Transverse colon (tissue), 4 donors: ENCODE results near the gene STX7. TPM values are rescaled to one million over a fixed set of nuclear protein-coding genes. Genes with fewer than 3 reads are reported as not detected.
"Not testable (repeated sequence)": the region's sequence is repeated elsewhere in the genome, so short reads cannot be mapped to it uniquely, and the experiment has no call there.

Source experiments
- DNase-seq: peaks from one replicate; pipeline ENCODE4 v3.0.0-alpha.2; 2019
- H3K27ac ChIP-seq, 4 donors: fragments of 200-600 bp; sonication (generic); 2 replicates each; pipeline ENCODE4 v1.5.1; 2016 to 2018; ENCODE audit warnings: inconsistent platforms in 4 of 4
- H3K27me3 ChIP-seq: fragments of 200-600 bp; sonication (generic); 2 replicates; pipeline ENCODE4 v1.5.1; 2017; ENCODE audit warnings: inconsistent platforms
- H3K36me3 ChIP-seq, 4 donors: fragments of 200-600 bp; sonication (generic); 2 replicates each; pipeline ENCODE4 v1.5.1; 2017 to 2019; ENCODE audit warnings: inconsistent platforms in 4 of 4
- H3K4me1 ChIP-seq, 4 donors: fragments of 200-600 bp; sonication (generic); 2 replicates each; pipeline ENCODE4 v1.5.1; 2017 to 2020; ENCODE audit warnings: inconsistent platforms in 4 of 4
- H3K4me3 ChIP-seq, 4 donors: fragments of 200-600 bp; sonication (generic); 1 replicate in 1 of 4; 2 replicates in 3 of 4; pipeline versions ENCODE4 v1.5.1 to v1.6.1; 2017 to 2019; ENCODE audit warnings: inconsistent platforms in 4 of 4
- H3K9me3 ChIP-seq, 2 donors: fragments of 200-600 bp; sonication (generic); 2 replicates each; pipeline ENCODE4 v1.5.1; 2017 to 2019; ENCODE audit warnings: inconsistent platforms in 2 of 2
- CTCF ChIP-seq, 5 experiments: fragments of 200-600 bp in 3 of 5; fragments of 450-650 bp in 2 of 5; sonication (generic) in 3 of 5; IDR thresholded peaks; 1 replicate in 2 of 5; 2 replicates in 3 of 5; pipeline ENCODE4 v1.5.1; 2016 to 2017; ENCODE audit warnings: antibody characterized with exemption in 5 of 5, inconsistent platforms in 3 of 5, mild to moderate bottlenecking in 2 of 5, moderate library complexity in 1 of 5
- EP300 ChIP-seq: sonication (generic); formaldehyde crosslinking; IDR thresholded peaks from one replicate; pipeline ENCODE4 v1.6.1; 2017; ENCODE audit warnings: antibody characterized with exemption, low read depth
- POLR2A ChIP-seq: fragments of 450-650 bp; IDR thresholded peaks from one replicate; pipeline ENCODE4 v1.6.1; 2016; ENCODE audit warnings: antibody characterized with exemption, mild to moderate bottlenecking, moderate library complexity
- POLR2AphosphoS5 ChIP-seq, 3 donors: sonication (generic); formaldehyde crosslinking; IDR thresholded peaks; one replicate each; pipeline ENCODE4 v1.6.1; 2016; ENCODE audit warnings: antibody characterized with exemption in 3 of 3
- WGBS, 2 donors: methylation state at CpG; one replicate each; pipeline ENCODE4 v1.1.5; 2018; ENCODE audit warnings: low coverage in 1 of 2; 5-methylcytosine and 5-hydroxymethylcytosine counted together
- in situ Hi-C, 4 donors: fragments of 200-750 bp; cut with MboI; loops; one replicate each; pipeline versions ENCODE4 v1.15.0 to v1.15.1; 2017; ENCODE audit warnings: low sequenced_read_pairs in 3 of 4, low pct_ligation_motif_present in 1 of 4, low pct_unique_long_range_greater_than_20kb in 1 of 4
- intact Hi-C: fragments of 100-400 bp; cut with DNase I; formaldehyde crosslinking; loops from one replicate; pipeline ENCODE4 v1.15.1; 2023; ENCODE audit warnings: low total_unique reads
- total RNA-seq, 4 donors: library from RNA; depleted of rRNA; stranded (reverse); fragments of >200 nt; gene quantifications; one replicate each; pipeline ENCODE4 v1.1.0, GENCODE V29; 2016

Gene STX7
- 10 to 100 TPM in 3 of 4 donors, 1 to 10 TPM in 1; 9.0 to 50.9 (median 40.8) TPM for total RNA-seq

- WGBS, 2 donors: 0 to 1% methylated on average over 5 to 60 of the region's 67 CpGs
- intact Hi-C loops: no loop called here
- in situ Hi-C loops: no loop called here
Observed at GRCh38 chr6:132512638-132513632, at the start of gene STX7. STX7 (minus strand) TSS chr6:132513116; CDS start chr6:132503530, 9,586 bp downstream.

DNA sequence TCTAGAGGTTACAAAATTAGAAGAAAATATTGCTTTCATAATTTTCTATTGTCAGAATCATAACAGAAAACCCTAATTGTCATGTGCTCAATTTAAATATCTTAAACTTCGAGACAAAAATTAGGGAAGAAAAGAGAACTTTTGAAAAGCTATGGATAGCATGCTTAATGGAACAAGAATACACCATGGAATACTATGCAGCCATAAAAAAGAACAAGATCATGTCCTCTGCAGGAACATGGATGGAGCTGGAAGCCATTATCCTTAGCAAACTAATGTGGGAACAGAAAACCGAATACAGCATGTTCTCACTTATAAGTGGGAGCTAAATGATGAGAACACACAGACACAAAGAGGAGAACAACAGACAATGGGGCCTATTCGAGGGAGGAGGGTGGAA, 47.2 kb upstream of the STX7 start:
- H3K4me3 ChIP-seq, H3K4me1 ChIP-seq, H3K36me3 ChIP-seq, H3K27me3 ChIP-seq, intact Hi-C loops, DNase-seq, H3K27ac ChIP-seq, H3K9me3 ChIP-seq, in situ Hi-C loops: not testable (repeated sequence)
- WGBS, 2 donors: 47 to 63% methylated on average over 2 to 3 of the region's 3 CpGs

More at GRCh38 chr6:132512638-132513632, at the start of gene STX7:
- Histone ChIP-seq H3K4me3 (peak within 1 kb of the TSS; percentile 63 to 97 (median 67)), H3K4me1 (peaks cover 11 to 41% (median 17%) of the 10 kb centered on the region in 4 donors), H3K27me3 (no peaks in the 10 kb centered on the region), H3K36me3 (no peaks in the 10 kb centered on the region), H3K27ac (peak within 1 kb of the TSS; percentile 90 to 91 (median 90)), H3K9me3 (no peaks in the 10 kb centered on the region)
- peak; percentile 93 for DNase-seq
- peak; percentile 85 to 93 (median 86) for TF ChIP-seq POLR2AphosphoS5 (IDR thresholded peaks at IDR 0.05)
- TF ChIP-seq POLR2A: peak; percentile 87
- no peak for TF ChIP-seq EP300

DNA sequence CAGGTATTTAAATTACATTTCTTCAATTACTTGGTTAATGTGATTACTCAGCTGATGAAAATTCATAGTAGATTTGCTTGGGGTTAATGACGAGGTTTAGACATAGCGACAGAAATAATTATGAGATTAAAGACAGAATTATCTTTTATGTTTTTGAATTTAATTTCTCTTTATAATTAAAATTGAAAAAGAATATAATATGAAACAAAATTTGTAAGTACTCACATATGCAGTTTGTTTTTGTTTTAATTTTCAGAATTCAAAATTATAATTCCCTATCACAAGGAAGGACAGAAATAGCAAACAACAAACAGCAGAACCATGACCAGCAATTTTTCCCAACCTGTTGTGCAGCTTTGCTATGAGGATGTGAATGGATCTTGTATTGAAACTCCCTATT, 39.5 kb upstream of the STX7 start, which contains the start of gene TAAR8:
TSS of gene TAAR8 (plus strand) at position 301 of the 400 bp plus-strand sequence. CDS start at position 322, 21 bp downstream.
- DNase-seq: no peak
- intact Hi-C loops: no loop called here
- 75 to 94% methylated on average over 2 of the region's 2 CpGs for WGBS, 2 donors
- H3K9me3 ChIP-seq: no peaks in the 10 kb centered on the region
- no peaks in the 10 kb centered on the region for H3K4me1 ChIP-seq
- in situ Hi-C loops: no loop called here
- no peaks in the 10 kb centered on the region for H3K27me3 ChIP-seq
- no peaks in the 10 kb centered on the region for H3K36me3 ChIP-seq
- TF ChIP-seq POLR2AphosphoS5 (IDR thresholded peaks at IDR 0.05): no peak
- no peak for TF ChIP-seq EP300
- no peak for TF ChIP-seq POLR2A
- TF ChIP-seq CTCF (IDR thresholded peaks at IDR 0.05): no peak
- no peak within 1 kb of the TSS for H3K4me3 ChIP-seq
- H3K27ac ChIP-seq: no peak within 1 kb of the TSS

DNA sequence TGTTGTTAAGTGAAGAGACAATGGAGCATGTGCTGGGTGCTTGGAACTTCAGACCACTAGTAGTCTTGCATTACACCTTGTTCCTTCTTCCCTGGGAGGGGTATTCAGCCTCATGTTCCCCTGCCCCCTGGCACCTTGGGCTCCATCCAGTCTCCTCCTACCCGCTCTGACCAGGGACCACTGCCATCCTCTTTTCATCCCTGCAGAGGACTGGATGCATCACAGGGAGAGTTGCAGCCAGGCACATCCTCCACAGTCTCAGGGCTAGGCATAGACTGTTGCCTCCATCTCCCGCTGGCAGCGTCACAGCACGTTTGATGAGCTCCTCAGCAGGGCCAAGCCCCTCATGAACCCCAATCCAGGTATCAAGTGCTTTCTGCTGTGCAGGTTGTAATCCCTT, 38.3 kb upstream of the STX7 start:
- TF ChIP-seq POLR2A (no peak), CTCF (IDR thresholded peaks at IDR 0.05) (no peak), EP300 (no peak), POLR2AphosphoS5 (IDR thresholded peaks at IDR 0.05) (no peak)
- no peak overlapping the region for H3K4me3 ChIP-seq
- H3K4me1 ChIP-seq: no peaks in the 10 kb centered on the region
- intact Hi-C loops (no loop called here), in situ Hi-C loops (no loop called here)
- H3K27ac ChIP-seq: no peak overlapping the region
- no peaks in the 10 kb centered on the region for H3K9me3 ChIP-seq
- DNase-seq: no peak
- WGBS, 2 donors: 90% methylated on average over 4 of the region's 4 CpGs; no CpG with 5 or more reads in 1 of the 2 donors
- no peaks in the 10 kb centered on the region for H3K36me3 ChIP-seq
- no peaks in the 10 kb centered on the region for H3K27me3 ChIP-seq

- no peaks in the 10 kb centered on the region for H3K9me3 ChIP-seq
- no peaks in the 10 kb centered on the region for H3K36me3 ChIP-seq
- no peaks in the 10 kb centered on the region for H3K4me1 ChIP-seq
- intact Hi-C loops (no loop called here), in situ Hi-C loops (loop anchor here (25.0 kb wide), 2 partner anchors 213 to 238 kb away; partner anchors contain the start of genes VNN2 (in 3 of the 4) and SLC18B1 (in 1 of the 4))
- no peak for DNase-seq
- no peak for TF ChIP-seq POLR2A
- no peak for TF ChIP-seq EP300
- no peak for TF ChIP-seq CTCF (IDR thresholded peaks at IDR 0.05)
- no peak for TF ChIP-seq POLR2AphosphoS5 (IDR thresholded peaks at IDR 0.05)
- H3K27me3 ChIP-seq: no peaks in the 10 kb centered on the region
- no peak overlapping the region for H3K27ac ChIP-seq
- H3K4me3 ChIP-seq: no peak overlapping the region
- 83 to 86% methylated on average over 4 of the region's 4 CpGs for WGBS, 2 donors
Observed at GRCh38 chr6:132548746-132549463, 36.0 kb upstream of the STX7 start.
